Dermis blood vessel endothelial cell (primary cell): ENCODE results near the gene APOO. TPM values are rescaled to one million over a fixed set of nuclear protein-coding genes. Genes with fewer than 3 reads are reported as not detected.
"Not testable (repeated sequence)": the region's sequence is repeated elsewhere in the genome, so short reads cannot be mapped to it uniquely, and the experiment has no call there.

Source experiments
- DNase-seq: peaks from one replicate; pipeline ENCODE4 v3.0.0; 2010
- total RNA-seq: library from RNA; depleted of rRNA; stranded (reverse); fragments of >200 nt; gene quantifications from 2 replicates; pipeline ENCODE4 v1.2.3, GENCODE V29; 2014

The APOO gene
- total RNA-seq, 1 donor from 2014 or later = 5.6 TPM

DNA sequence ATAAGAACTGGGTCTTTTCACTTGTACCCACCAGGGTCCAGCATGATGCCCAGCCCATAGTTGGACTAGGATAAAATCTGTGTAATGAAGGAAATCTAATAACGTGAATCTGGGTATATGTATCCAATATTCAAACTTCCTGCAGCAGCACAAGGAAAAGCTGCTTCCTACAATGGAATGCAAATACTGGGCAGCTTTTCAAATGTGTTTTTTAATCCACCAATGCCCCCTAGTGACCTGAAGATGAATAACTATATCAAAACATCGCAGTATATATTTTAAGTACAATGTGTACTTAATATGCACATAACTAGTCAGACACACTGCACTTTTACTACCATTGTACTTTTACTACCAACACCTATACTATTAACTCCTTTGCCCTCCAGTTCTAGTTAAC lies 5.3 kb downstream of the APOO start:
- peak; percentile 80 for DNase-seq

DNA sequence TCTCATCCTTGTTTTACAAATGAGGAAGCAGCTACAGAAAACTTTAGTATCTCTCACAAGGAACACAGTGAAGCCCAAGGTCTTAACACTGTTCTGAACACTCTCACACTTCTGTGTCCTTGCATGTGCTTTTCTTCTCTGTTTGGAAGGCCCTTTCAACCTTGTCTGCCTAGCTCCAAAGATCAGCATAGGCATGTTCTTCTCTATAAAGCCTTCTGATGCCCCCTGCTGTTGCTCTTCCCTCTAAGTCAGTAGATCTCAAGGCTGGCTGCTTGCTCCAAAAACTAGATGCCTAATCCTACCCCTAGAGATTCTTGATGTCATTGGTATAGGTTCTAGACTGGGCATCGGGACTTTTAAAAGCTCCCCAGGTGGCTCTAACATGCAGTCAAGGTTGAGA lies 5.9 kb downstream of the APOO start:
- peak; percentile 89 for DNase-seq

DNA sequence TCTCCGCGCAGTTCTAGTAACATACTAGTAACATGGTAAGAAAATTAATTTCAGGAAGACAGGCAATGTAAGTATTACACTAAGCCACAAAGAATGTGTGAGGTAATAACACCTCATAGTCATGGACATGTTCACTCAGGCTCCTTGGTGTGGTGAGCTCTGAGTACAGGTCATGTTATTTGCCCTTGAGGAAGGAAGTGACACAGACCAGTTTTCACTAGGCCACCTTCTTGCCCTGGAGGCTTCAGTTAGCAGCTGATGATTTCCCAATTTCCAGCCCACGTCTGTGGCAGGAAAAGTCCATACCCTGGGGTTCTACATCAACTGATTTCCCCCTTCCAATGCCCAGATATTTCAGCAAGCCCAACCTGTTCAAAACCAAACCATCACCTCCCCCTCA lies 6.7 kb downstream of the APOO start:
- peak; percentile 88 for DNase-seq

DNA sequence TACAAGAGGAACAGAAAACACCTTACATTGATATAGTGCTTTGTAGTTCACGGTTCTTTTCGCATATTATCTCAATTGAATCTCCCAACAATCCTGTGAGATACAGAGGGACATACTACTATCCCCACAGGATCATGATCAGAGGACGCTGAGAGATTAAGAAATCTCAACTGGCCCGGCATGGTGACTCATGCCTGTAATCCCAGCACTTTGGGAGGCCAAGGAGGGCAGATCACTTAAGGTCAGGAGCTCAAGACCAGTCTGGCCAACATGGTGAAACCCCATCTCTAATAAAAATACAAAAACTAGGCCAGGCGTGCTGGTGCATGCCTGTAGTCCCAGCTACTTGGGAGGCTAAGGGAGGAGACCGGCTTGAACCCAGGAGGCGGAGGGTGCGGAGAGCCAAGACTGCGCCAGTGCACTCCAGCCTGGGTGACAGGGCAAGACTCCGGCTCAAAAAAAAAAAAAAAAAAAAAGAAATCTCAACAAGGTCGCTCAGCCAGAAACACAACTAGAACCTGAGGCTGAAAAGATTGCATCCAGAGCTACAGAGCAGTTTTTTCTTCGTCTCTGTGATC lies 7.4 kb downstream of the APOO start:
- DNase-seq = no peak

DNA sequence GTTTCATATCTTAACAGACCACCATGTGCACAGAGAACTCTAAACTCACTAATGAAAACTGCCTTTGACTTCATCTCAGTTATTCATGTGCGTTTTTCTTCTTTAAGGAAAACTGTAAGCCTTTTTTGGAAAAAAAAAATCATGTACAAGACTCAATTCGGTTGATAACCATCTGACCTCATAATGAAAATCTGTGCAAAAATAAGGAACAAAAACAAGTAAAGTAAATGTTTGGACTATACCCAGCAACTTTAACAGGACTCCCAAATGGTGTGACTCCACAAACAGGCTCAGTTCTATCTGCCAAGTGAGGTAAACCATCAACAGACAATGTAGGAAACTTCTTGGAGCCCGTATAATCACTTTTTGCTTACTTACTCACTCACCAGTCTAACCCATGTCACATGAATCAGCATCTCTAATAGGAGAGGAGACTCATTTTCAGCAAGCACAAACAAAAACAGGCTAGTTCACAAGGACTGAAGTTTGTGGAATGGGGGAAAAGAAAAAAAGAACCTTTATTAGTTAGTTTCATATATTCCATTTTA lies 9.3 kb downstream of the APOO start:
- peak; percentile 49 for DNase-seq

DNA sequence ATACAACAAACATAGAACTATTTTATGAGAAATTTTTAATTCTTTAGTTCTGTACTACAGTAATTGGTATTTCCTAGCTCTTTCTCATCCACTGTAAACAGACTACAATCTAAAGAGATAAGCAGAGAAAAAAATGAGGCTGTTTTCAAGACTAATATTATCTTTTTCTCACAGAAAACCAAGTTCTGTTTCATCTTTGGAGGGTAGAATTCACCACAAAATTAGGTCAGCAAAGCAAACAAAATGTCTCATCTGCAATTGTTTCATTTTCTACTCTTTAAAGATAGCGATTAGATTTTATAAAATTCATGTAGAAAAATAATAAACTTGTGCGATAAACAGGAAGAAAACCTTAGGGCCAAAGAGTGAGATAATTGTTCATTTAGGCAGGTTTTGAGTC lies 10.8 kb downstream of the APOO start:
- peak; percentile 21 for DNase-seq

DNA sequence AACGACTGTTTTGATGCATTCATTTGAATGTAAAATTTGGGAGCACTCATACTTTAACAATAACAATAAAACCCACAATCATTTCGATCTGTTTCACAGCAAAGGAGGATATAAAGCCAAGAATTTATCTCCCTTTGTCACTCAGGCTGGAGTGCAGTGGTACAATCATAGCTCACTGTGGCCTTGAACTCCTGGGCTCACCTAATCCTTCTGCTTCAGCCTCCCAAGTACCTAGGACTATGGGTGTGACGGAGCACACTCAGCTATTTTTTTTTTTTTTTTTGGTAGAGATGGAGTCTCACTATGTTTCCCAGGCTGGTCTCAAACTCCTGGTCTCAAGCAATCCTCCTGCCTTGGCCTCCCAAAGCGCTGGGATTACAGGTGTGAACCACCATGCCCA lies 11.2 kb downstream of the APOO start:
- DNase-seq = not testable (repeated sequence)

DNA sequence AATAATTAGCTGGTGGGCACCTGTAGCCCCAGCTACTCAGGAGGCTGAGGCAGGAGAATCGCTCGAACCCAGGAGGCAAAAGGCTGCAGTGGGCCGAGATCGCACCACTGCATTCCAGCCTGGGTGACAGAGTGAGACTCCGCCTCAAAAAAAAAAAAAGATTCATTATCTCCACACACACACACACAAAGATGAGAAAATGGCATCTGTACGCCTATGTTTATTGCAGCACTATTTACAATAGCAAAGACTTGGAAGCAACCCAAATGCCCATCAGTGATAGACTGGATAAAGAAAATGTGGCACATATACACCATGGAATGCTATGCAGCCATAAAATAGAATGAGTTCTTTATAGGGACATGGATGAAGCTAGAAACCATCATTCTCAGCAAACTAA lies 12.7 kb downstream of the APOO start:
- not testable (repeated sequence) for DNase-seq

DNA sequence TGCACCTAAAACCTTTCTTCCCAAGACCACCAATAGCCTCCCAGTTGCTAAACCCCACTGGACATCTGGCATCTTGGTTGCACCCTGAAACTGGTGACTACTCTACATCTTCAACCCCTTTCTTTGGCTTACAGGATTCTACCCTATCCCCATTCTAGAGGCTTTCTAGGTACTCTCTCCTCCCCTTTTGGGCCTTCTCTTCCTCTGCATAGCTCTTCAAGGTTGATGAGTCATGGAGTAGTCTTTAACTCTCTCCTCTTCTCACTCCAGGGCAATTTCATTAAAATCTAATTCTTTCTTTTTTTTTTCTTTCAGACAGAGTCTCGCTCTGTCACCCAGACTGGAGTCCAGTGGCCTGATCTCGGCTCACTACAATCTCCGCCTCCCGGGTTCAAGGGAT lies 16.8 kb downstream of the APOO start:
- no peak for DNase-seq

DNA sequence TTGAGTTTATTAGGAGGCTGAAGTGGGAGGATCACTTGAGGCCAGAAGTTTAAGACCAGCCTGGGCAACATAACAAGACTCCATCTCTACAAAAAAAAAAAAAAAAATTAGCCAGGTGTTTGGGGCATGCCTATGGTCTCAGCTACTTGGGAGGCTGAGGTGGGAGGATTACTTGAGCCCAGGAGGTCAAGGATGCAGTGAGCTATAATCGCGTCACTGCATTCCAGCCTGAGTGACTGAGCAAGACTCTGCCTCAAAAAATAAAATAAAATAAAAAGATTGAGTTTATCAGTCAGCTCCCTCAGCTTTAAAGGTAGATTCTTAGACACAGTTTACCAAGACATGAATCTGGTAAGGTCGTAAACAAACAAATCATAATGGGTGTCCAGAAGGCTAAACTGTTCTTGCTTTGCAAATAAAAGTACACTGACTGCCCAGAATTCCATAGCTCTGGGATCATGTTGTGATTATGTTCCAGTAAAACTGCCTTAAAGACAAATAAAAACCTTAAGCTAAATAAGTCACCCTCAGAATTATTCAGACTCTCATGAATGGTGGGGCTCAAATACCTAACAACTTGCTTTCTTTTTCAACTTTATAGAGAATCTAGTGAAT lies 18.7 kb downstream of the APOO start:
- DNase-seq = no peak

DNA sequence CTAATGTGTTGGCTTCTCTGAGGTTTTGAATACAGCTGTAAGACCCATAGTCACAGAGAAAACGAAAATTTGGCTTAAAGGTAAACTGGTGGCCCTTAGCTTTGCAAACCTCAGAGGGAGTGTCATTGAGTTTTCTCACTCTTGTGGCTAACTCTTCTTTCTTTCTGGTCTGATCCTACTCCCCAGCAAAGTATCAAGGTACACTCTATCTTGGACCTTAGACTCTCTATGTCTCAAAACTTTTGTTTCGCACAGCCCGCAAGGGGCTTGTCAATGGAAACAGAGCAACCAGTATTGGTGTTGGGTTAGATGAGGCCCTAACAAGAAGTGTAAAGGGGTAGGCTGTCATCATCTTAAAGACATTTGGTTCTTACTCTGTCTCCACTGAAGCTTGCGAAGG lies 19.8 kb downstream of the APOO start:
- no peak for DNase-seq

DNA sequence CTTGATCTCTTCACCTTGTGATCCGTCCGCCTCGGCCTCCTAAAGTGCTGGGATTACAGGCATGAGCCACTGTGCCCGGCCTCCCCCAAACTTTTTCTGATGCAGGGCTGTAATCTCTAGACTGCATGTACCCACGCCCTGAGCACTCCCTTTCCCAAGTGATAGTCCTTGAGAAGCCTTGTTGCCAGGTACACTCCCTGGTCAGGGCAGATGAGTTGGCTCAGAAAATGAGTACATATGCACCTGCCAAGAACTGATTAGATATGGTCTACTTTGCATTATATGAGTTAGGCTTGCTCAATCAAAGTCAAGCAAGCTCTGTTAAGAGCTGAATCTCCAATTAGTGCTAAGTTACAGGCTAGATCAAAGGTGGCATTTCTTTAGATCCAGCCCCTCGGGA lies 20.3 kb downstream of the APOO start:
- DNase-seq = no peak

DNA sequence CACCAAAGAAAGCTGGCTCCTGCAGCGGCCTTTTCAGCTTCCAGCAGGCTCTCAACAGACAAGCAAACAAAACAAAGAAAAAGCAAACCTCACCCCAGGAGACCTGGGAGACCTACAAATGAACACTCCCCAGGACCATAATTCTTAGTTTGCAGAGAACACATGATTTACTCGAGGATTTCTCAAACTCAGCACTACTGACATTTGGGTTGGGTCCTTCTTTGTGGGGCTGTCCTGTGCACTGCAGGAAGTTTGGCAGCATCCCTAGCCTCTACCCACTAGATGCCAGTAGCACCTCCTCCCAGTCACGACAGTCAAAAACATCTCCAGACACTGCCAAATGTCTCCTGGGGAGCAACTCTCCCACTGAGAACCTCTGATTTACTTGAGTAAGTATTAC lies 21.9 kb downstream of the APOO start:
- no peak for DNase-seq

DNA sequence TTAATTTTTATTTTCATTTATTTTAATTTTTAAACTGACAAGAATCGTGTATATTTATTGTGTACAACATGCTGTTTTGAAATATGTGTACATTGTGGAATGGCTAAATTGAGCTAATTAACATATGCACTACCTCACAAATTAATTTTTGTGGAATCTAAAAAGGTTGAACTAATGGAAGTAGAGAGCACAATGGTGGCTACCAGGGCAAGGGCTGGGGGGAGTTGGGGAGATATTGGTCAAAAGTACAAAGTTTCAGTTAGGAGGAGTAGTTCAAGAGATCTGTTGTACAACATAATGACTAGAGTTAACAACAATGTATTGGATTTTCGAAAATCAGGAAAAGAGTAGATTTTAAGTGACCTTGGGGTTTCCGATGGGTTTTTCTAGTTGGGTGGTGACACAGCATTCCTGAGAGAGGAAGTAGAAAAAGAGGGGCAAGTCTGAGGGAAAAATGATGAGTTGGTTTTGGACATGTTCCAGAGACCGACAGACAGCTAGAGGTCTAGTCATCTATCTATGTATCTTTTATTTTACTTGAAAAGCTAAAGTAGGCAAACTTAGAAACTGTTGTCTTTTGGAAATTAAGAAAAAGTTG lies 23.2 kb downstream of the APOO start:
- peak; percentile 19 for DNase-seq

DNA sequence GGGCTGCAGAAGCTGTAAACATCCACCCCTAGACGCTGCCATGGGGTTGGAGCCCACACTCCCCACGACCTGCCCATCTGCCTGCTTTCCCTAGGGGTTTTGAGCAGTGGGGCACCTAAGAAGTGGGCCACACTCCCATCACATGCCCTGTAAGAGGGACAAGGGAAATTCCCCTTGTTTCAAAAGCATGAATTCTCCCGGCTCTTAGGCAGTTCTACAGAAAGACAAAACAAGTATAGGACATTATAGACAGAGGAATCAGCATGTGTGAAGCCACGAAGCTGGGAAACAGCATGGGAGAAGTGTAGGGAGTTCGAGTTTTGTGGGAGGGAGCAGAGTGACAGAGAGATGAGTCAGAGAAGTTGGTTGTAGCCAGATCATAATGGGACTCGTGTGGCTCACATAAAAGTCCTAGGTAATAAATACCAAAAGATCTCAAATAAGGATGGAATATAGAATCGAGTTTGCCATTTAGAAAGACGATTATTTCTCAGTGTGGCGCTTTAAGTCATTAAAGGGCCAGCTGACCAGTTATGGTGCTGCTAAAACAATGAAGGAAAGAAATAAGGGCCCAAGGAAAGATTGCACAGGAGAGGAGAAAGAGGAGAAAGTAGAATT lies 23.9 kb downstream of the APOO start:
- peak; percentile 55 for DNase-seq

DNA sequence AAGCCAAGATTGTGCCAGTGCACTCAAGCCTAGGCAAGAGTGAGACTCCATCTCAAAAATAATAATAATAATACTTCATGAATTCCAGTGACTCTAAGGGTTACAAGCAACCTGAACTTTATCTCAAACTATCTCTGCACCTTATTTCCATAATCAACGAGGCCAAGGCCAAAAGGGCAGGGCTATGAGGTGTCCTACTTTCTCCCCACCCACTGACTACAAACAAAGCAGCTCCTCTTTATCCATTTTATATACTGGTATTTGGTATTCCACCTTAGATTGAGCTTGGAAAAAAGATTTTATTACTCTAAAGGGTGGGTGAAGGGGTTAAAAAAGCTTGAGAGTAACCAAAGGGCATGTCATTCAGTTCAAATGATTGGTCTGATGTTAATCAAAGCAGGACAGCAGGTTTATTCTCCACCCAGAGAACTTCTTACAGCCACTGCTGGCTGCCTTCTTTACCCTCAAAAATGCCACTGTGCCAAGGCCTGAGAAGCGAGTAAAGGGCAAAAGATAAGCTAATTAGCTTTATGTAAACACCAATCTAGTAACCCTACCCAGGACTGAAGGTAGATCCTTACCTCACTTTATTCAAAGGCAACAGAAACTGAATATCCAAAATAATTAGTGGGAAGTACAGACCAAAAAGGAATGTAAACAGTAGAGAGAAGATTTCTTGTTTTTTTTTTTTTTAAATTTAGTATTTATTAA lies 28.2 kb downstream of the APOO start:
- DNase-seq = no peak

DNA sequence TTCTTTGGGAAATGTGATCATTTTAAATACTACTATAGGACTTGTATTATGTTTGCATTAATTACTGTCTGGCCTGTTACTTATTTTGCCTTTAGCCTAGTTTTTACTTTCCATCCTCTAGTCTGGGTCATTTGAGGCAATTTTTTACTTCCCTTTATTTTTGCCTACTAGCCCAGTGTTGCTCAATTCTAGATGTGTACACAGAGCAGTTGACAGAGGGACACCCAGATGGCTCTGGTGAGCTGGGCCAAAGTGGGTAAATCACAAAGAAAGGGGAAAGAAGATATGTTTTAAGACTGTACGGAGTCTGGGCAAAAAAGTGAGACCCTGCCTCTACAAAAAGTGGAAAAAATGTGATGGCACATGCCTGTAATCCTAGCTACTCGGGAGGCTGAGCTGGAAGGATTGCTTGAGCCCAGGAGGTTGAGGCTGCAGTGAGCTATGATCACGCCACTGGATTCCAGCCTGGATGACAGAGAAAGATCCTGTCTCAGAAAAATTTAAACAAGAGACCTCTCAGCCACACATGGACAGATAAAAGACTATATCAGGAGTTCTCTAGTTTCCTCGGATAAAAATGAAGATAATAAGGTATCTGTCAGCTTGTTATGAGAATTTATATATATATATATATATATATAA lies 35.7 kb downstream of the APOO start:
- no peak for DNase-seq

DNA sequence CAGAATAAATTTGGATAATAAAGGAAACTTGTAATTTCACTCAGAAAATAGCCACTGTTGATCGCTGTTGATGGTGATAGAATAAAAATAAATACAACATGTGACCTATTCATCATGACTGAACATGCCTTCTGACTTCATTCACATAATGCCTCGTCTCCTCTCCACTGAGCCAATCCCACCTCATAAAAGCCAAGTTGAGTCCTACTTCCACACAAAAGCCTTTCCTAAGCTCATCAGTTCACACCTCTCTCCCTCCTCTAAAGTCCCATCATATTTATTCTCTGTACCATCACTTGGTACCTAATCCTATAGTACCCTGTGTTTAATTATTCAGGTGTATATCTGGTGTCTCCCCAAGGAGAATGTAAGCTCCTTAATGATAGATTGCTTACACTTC lies 37.7 kb downstream of the APOO start:
- DNase-seq = no peak

DNA sequence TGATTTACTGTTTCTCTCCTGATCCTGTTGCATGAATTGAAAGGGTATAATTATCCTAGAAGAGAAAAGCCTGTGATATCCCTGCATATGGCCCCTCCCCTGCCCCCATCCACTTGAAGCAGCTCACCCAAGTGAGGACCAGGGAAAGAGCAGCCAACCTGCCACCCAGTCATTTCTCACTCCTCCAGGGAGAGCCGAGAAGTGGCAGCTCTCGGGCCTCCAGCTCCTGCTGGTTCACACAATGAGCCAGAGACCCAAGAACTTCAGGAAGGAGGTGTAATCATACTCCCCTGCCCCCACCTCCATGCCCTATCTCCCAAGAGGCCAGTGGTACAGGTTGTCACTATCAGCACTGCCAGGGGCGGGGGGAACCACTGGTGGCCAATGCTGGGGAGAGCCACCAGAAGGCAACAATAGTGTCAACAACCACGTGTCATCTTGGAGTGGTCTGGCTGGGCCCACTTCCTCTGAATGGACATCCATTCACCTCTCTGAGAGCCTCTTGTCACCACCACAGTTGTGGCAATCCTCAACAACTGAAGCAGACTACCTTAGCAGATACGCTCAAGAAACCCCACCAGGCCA lies 42.9 kb downstream of the APOO start:
- DNase-seq = no peak

DNA sequence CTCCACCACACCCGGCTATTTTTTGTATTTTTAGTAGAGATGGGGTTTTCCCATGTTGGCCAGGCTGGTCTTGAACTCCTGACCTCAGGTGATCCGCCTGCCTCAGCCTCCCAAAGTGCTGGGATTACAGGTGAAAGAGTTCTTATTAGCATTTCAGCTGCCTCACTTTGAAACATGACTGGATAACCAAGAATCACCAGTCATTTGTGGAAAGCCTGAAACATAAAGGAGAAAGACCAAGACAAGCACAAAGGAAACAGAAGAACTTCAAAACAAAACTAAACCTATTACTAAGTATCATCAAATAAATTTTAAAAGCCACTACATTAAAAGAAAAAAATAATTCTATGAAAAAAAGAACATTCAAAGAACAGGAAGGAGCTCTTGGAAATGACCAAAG lies 45.8 kb downstream of the APOO start:
- not testable (repeated sequence) for DNase-seq

DNA sequence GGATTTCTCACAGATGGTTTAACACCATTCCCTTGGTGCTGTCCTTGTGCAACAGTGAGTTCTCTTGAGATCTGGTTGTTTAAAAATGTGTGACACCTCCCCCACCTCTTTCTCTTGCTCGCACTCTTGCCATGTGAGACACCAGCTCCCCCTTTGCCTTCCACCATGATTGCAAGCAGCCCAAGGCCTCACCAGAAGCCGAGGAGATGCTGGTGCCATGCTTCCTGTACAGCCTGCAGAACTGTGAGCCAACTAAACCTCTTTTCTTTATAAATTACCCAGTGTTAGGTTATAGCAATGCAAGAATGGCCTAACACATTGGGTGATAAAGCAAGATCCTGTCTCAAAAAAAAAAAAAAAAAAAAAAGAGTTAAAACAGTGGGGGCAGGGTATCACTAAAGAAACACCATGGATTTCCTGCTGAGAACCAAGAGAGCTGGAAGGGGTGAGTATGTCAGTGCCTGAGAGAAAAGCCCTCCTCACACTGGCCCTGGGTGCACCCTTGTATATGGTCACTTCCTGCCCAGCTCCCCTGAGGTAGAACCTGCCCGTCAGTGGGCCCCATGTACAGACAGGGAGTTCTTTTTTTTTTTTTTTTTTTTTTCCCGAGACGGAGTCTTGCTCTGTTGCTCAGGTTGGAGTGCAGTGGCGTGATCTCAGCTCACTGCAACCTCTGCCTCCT lies 46.4 kb downstream of the APOO start:
- DNase-seq = no peak

DNA sequence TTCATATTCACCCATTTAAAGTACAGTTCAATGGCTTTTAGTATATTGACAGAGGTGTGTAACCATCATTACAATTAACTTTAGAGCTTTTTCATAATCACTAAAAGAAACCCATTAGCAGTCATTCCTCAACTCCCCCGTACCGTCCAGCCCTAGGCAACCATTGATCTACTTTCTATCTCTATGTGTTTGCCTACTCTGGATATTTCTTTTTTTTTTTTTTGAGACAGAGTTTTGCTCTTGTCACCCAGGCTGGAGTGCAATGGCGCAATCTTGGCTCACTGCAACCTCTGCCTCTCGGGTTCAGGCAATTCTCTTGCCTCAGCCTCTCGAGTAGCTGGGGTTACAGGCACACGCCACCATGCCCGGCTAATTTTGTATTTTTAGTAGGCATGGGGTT lies 48.5 kb downstream of the APOO start:
- not testable (repeated sequence) for DNase-seq
